Activated CD8-positive, alpha-beta memory T cell treated with anti-CD3 and anti-CD28 coated beads, Interleukin-2, amount 50 U/mL, for 24 hours (primary cell): ENCODE results near the gene ATAD2B.

Source experiments
- DNase-seq: peaks from one replicate; pipeline ENCODE4 v3.0.0-alpha.2; 2020; ENCODE audit errors: extremely low read depth

The ATAD2B gene

DNA sequence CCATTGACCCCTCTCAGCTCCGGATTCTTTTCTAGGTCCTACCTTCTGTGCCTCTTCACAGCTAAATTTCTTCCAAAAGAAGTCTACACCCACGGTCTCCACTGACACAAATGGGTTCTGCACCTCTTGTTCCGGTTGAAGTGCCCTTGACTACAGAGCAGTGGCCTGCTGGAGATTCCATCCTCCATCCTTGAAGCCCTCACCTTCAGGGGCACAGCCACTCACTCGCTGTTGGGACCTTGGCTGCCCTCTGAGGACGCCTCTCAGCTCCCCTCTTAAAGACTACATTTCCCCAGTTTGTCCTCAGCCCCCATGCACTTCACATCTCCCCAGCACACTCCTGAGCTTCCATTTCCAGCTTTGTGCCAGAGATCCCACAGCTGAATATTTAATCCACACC, 226.3 kb downstream of the ATAD2B start:
- DNase-seq, result no peak

DNA sequence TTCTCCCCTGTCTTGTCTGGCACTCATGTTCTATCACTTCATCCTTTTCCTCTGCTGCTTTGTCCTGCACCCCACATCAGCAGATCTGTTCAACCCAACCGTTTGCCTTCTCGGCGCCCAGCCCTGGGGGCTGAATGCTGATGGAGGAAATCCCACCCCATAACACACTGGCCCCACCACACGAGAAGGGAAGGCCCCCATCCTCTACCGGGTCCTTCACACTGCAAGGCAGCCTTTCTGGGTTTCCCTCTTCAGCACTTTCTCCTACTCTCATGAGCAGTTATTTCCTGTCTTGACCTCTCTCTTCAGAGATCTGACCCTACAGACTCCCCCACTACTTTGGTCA, 227.4 kb downstream of the ATAD2B start:
- DNase-seq, result no peak

DNA sequence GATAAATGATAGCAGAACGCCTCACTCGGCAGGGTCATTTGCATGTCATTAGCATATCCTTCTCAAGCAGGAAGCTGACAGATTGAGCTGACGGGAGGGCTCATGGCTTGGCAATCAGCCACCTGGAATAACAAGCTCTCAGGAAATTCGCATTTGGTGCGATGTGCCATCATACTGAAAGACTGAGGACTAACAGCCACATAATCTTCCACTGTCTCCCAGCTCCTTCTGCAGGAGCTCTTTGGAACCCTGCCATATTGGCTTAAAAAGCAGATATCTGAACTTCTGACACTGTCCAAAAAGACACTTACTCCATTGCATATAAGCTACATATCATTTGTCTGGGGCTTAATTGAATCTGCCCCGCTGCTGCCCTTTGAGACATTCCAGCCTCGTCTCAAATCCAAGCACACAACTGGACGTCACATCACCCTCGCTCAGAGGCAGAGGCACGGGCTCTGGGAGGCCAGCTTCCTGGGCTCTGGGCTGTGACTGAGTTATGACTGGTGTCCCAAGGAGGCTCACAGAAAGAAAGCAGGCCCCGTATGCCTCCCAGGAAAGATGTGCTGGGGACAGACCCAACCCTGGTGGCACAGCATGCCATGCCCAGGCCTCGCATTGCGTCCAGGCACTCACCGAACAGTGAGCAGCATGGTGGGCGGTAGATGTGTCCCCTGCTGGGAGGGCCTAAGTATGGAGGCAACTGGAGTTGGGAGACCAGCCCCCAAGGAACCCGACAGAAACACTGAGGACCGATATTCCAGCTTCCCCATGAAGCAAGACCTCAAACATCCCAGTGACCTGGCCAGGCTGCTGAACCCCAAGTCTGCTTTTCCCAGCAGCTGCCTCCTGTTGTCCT, 228.0 kb downstream of the ATAD2B start:
- DNase-seq, result no peak
